Measurements from ENCODE around the gene GPR162. TPM values are rescaled to one million over a fixed set of nuclear protein-coding genes. Genes with fewer than 3 reads are reported as not detected.

Gene GPR162
- total RNA-seq, 1 donor from 2014 or later, result 21.5 TPM

- Histone ChIP-seq H3K9me3 (no peaks in the 10 kb centered on the region), H3K27ac (no peak overlapping the region), H3K4me1 (peaks cover 8% of the 10 kb centered on the region), H3K4me3 (no peak overlapping the region), H3K36me3 (peaks cover 13% of the 10 kb centered on the region), H3K27me3 (ENCODE audit: low read depth) (peaks cover 17% of the 10 kb centered on the region)
- TF ChIP-seq CTCF (IDR thresholded peaks at IDR 0.05), result no peak
- no peak for ATAC-seq
- no peak for DNase-seq
- intact Hi-C loops (cut with DNase I), result no loop called here
Observed at GRCh38 chr12:6820166-6820565, 1.5 kb upstream of the GPR162 start.

- ATAC-seq (no peak), DNase-seq (no peak)
- intact Hi-C loops (cut with DNase I), result no loop called here
- no peak overlapping the region for H3K27ac ChIP-seq
- peak overlapping the region; percentile 54 for H3K4me3 ChIP-seq
- no peaks in the 10 kb centered on the region for H3K9me3 ChIP-seq
- H3K27me3 ChIP-seq (ENCODE audit: low read depth), result peaks cover 27% of the 10 kb centered on the region
- H3K4me1 ChIP-seq, result peaks cover 14% of the 10 kb centered on the region
- H3K36me3 ChIP-seq, result no peaks in the 10 kb centered on the region
- no peak for TF ChIP-seq CTCF (IDR thresholded peaks at IDR 0.05)
Observed at GRCh38 chr12:6822426-6823135, 960 bp downstream of the GPR162 start.

GRCh38 chr12:6823182-6824084 lies 1.8 kb downstream of the GPR162 start:
- TF ChIP-seq CTCF (IDR thresholded peaks at IDR 0.05), result no peak
- Histone ChIP-seq H3K4me1 (peaks cover 14% of the 10 kb centered on the region), H3K27me3 (ENCODE audit: low read depth) (peaks cover 27% of the 10 kb centered on the region), H3K4me3 (no peak overlapping the region), H3K27ac (no peak overlapping the region), H3K9me3 (no peaks in the 10 kb centered on the region), H3K36me3 (no peaks in the 10 kb centered on the region)
- ATAC-seq (no peak), DNase-seq (no peak)
- intact Hi-C loops (cut with DNase I), result no loop called here

- Histone ChIP-seq H3K27ac (no peak overlapping the region), H3K36me3 (no peaks in the 10 kb centered on the region), H3K4me3 (no peak overlapping the region), H3K9me3 (no peaks in the 10 kb centered on the region), H3K4me1 (peaks cover 21% of the 10 kb centered on the region), H3K27me3 (ENCODE audit: low read depth) (peaks cover 30% of the 10 kb centered on the region)
- DNase-seq, result no peak
- ATAC-seq, result no peak
- intact Hi-C loops (cut with DNase I), result no loop called here
- no peak for TF ChIP-seq CTCF (IDR thresholded peaks at IDR 0.05)
Observed at GRCh38 chr12:6824085-6824775, 2.6 kb downstream of the GPR162 start.

GRCh38 chr12:6824901-6825381 lies 3.3 kb downstream of the GPR162 start:
- H3K27me3 ChIP-seq (ENCODE audit: low read depth), result peaks cover 37% of the 10 kb centered on the region
- no peak for ATAC-seq
- intact Hi-C loops (cut with DNase I), result no loop called here

More at GRCh38 chr12:6824901-6825381, 3.3 kb downstream of the GPR162 start:
- peaks cover 24% of the 10 kb centered on the region for H3K4me1 ChIP-seq
- no peak for TF ChIP-seq CTCF (IDR thresholded peaks at IDR 0.05)
- no peaks in the 10 kb centered on the region for H3K36me3 ChIP-seq
- H3K9me3 ChIP-seq, result no peaks in the 10 kb centered on the region
- no peak overlapping the region for H3K4me3 ChIP-seq
- H3K27ac ChIP-seq, result no peak overlapping the region
- no peak for DNase-seq

Data from lower lobe of right lung (tissue), 2 donors.